Measurements from ENCODE around the gene DGAT2L6. TPM values are rescaled to one million over a fixed set of nuclear protein-coding genes. Genes with fewer than 3 reads are reported as not detected.

The DGAT2L6 gene
- total RNA-seq, 1 donor from 2014 or later: not detected

Other genes starting within 250 kb of the DGAT2L6 start
- gene AWAT2, start 127.5 kb upstream of the DGAT2L6 start, total RNA-seq: not detected in 3 replicates
- gene OTUD6A, start 115.0 kb upstream of the DGAT2L6 start, total RNA-seq: not detected in 3 replicates
- 60.1 to 63.9 TPM (median 61.1 TPM) in 3 replicates for gene IGBP1, start 44.0 kb upstream of the DGAT2L6 start, total RNA-seq
- gene AWAT1, start 57.2 kb downstream of the DGAT2L6 start, total RNA-seq: not detected in 3 replicates
- 0.94 to 1.1 TPM (median 0.97 TPM) in 3 replicates for gene P2RY4, start 82.7 kb downstream of the DGAT2L6 start, total RNA-seq
- not detected in 3 replicates for gene ARR3, start 90.9 kb downstream of the DGAT2L6 start, total RNA-seq
- not detected in 3 replicates for gene RAB41, start 104.7 kb downstream of the DGAT2L6 start, total RNA-seq
- 32.1 to 34.8 TPM (median 32.5 TPM) in 3 replicates for gene PDZD11, start 112.4 kb downstream of the DGAT2L6 start, total RNA-seq
- gene KIF4A, start 112.6 kb downstream of the DGAT2L6 start, total RNA-seq: 12.2 to 13.1 TPM (median 12.7 TPM) in 3 replicates
- 0.29 to 0.36 TPM (median 0.31 TPM) in 3 replicates for gene GDPD2, start 245.8 kb downstream of the DGAT2L6 start, total RNA-seq

All from mesothelial cell of epicardium (in vitro differentiated cells).